GM19238 (cell line): Measurements from ENCODE around the gene KYAT1.

Source experiments
- DNase-seq: peaks from one replicate; pipeline ENCODE4 v3.0.0; 2011; ENCODE audit warnings: low spot score; ENCODE audit not compliant: insufficient read length

KYAT1 gene

DNA sequence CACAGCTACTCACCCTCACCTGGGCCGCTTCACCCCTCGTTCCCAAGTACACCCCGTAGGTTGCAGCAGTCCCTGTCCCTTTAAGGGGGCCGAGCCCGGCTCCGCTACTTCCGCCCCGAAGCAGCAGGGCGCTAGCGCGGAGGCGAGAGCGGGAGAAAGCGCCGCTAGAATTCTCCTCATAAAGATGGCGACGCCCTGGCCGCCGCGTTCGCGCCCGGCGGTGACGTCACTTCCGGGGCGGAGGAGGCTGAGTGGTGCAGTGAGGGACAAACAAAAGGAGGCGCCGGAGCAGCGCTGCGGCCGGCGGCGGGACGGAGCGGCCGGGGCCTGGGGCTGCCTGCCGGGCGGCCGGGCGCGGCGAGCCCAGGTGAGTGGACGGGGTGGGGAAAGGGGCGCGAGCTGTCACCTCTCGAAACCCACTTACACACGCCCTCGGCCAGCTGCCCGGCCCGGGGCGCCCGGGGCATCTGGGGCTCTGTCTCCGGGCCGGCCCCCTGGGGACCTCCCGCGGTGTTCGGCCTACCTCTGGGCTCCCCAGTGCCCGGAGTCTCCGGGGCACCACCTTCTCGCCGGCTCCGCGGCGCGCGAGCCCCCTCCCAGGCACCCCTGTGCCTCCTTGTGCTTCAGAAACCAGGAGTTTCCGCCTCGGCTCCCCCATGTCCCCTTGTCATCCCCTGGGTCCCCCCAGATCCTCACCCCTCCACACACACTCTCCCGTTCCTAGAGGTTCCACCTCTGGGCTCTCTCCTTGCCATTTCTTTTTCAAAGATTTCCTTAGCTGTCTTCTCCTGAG lies at the start of gene KYAT1, which contains the start of gene LRRC8A:
TSS of gene KYAT1 (minus strand) at position 67 of the 793 bp plus-strand sequence. CDS start 36,545 bp downstream, outside the sequence.
TSS of gene LRRC8A (plus strand) at position 250 of the 793 bp plus-strand sequence. CDS start 25,032 bp downstream, outside the sequence.
- DNase-seq = peak; percentile 97

DNA sequence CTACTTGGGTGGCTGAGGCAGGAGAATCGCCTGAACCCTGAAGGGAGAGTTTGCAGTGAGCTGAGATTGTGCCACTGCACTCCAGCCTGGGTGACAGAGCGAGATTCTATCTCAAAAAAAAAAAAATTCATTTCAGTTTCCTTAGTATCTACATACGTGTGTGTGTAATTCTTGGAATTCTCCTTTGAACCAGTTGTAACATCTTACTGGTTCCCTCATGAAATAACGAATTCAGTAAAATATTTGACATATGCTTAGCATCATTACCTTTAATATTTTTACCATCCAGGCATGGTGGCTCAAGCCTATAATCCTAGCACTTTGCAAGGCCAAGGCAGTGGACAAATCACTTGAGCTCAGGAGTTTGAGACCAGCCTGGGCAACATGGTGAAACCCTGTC lies 47.8 kb upstream of the KYAT1 start:
- DNase-seq = no peak

DNA sequence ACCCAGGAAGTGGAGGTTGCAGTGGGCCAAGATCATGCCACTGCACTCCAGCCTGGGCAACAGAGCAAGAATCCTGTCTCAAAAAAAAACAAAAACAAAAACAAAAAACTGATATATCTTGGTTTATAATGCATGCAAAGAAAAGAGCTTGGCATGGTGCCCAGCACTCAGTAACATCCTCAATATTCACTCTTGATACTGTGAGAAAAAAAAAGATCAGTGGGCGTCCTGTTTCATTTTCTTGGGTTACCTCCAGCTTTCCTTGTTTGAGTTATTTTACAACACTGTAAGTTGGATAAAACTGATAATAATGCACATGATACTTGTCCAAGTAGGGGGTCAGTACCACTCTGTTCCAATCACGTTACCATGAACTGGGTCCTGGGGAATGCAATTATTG lies 46.9 kb upstream of the KYAT1 start:
- no peak for DNase-seq

DNA sequence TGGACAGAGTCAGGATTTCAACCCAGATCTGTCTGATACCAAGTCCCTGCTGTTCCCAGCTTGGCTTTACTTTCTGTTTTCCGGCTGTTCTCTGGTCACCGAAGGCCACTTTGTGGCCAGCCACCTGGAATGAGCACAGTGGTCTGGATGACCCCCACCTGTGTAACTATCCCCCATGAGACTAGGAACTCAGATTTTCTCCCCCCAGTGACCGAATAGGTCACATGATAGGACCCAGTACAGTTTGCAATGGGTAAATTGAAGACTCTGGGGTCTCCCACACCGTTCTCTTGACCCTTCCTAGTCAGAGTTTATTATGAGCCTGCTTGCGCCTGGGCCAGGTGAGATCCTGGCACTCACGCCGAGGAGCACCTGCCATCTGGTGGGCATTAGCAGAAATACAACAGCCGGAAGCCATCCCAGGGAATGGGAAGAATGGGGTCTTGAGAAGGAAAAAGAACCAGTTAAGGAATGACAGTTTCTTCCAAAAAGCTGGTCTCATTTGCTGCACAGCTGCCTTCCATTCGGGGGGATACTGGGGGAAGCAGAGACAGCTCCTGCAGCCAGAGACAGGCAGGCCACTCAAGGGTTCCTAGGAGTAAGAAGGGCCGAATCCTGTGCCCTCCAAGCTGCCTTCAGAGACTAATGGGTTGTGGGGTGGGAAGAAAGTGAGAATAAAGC lies 46.1 kb upstream of the KYAT1 start:
- DNase-seq = peak; percentile 60

DNA sequence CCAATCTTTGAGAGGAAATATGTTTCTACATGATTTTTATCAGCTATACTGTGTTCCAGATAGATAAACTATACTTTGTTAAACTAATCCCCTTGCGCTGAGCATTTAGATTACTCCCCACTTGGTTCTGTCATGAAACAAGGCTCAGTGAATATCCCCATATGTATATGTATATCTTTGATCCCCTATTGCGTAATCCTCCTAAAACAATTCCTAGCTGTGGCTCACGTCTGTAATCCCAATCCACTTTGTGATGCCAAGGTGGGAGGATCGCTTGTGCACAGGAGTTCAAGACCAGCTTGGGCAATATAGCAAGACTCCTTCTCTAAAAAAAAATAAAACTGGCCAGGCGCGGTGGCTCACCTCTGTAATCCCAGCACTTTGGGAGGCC lies 41.7 kb upstream of the KYAT1 start:
- no peak for DNase-seq

DNA sequence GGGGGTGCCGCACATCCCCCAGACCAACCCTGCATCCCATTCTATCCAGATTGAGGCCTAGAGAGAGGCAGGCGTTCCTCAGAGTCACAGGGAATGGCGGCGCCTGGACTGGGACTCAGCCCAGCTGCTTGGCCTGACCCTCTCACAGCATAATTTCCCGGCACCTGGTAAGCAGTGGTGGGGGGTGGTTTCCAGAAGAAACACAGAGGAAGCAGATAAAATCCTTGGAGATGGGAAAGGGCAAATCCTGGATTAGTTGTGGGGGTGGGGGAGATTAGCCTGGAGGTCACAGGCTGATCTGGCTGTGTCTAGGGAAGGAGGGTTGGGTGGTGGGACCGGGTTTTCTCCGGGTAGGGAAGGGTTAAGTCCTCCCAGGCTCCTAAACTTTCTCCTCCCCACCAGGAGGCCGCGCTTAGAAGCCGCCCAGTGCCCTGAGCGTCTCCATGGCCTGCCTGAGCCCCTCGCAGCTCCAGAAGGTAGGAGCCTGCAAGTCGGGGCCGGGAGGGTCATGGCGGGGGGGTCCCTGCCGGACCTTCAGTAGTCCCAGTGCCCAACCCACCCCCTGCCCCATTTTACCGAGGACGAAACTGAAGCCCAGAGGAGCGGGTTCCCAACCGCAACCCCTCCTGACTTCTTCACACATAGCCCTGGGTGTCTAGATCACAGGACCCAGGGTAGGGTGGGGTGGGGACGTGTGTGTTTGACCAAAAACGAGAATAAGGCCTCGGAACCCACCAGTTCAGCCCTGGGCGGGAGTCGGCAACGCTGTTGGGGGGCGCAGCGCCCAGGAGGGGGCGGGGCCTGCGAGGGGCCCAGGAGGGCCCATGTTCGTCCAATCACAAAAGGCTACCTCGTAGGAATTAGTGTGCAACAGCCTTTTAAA lies 40.4 kb upstream of the KYAT1 start:
- DNase-seq = no peak

DNA sequence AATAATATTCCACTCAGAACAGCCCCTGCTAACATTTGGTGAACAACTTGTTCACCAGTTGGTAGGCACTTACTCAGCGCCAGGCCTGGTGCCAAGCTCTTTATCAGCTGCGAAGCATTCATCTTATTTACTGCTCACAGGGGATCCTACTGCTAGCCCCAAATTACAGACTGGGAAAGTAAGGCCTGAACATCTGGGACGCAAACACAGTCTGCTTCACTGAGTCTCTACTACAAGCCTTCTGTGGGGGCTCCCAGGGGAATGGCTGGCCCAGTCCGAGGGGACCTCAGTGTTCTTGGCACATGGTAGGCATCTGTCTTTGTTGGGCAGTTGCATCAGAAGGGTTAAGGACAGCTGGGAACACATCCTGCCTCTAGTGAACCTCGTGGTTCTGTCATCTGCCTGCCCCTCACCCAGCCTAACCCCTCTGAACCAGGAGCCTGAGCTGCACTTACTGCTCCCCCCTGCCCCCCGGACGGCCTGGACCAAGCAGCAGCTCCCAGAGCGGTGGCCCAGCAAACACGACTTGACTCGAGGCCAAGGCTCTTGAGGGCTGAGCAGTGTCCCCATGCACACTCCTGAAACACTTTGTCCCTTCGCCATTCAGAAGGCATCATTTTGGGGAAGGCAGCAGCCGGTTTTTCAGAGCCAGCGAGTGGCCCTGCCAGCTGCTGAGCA lies 38.8 kb upstream of the KYAT1 start, which contains the start of gene PHYHD1:
TSS of gene PHYHD1 (plus strand) at position 602 of the 678 bp plus-strand sequence. CDS start 1,342 bp downstream, outside the sequence.
- DNase-seq = no peak

DNA sequence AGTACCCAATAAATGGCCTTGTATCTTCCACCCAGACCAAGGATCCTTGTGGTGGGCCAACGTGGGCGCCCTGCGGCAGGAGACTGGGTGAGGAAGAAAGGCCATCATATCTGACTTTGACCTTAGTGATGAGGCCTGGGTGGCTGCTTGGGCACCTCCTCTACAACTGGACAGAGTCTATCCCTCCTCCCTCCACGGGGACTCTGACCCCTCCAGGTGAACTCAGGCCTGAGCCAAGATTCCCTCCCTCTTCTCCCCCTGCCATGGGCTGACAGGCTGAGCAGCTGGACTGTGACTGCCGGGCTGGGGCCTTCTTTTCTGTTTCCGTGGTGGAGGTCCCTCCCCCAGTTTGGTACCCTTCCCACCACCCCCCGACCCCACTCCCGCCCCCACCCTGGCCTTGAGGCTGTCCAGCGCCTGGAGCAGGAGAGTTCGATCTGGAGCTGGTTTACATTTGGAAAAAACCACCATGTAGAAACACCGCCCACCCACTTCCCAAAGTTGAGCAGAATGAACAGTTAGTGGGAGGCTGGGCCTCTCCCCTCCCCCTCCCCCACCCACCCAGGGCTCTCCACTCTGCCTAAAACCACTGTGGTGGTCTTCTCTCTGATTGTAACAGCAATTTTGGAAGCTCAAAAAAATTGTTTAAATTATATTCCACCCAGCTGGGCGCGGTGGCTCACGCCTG lies 37.8 kb upstream of the KYAT1 start:
- DNase-seq = no peak

DNA sequence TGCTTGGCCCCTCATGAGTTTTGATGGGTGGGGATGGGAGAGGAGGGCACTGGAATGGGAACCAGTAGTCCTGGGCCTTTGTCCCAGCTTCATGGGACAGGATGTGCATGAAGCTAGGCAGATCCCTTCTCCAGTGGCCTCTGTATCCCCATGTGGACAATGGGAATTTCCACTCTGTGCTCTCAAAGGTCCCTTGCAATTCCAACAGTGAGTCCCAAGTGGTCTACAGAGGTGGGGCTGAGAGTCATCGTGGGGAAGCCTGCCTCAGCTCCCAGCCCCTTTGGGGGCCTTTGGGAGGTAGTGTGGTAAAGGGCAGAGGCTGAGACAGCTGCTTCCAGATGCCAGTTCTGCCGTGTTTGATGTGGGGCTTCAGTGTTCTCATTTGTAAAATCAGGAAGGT lies 37.2 kb upstream of the KYAT1 start:
- no peak for DNase-seq

DNA sequence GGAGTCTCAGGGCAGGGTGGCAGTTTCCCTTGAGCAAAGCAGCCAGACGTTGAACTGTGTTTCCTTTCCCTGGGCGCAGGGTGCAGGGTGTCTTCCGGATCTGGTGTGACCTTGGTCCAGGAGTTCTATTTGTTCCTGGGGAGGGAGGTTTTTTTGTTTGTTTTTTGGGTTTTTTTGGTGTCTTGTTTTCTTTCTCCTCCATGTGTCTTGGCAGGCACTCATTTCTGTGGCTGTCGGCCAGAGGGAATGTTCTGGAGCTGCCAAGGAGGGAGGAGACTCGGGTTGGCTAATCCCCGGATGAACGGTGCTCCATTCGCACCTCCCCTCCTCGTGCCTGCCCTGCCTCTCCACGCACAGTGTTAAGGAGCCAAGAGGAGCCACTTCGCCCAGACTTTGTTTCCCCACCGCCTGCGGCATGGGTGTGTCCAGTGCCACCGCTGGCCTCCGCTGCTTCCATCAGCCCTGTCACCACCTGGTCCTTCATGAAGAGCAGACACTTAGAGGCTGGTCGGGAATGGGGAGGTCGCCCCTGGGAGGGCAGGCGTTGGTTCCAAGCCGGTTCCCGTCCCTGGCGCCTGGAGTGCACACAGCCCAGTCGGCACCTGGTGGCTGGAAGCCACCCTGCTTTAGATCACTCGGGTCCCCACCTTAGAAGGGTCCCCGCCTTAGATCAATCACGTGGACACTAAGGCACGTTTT lies 35.5 kb upstream of the KYAT1 start:
- no peak for DNase-seq

DNA sequence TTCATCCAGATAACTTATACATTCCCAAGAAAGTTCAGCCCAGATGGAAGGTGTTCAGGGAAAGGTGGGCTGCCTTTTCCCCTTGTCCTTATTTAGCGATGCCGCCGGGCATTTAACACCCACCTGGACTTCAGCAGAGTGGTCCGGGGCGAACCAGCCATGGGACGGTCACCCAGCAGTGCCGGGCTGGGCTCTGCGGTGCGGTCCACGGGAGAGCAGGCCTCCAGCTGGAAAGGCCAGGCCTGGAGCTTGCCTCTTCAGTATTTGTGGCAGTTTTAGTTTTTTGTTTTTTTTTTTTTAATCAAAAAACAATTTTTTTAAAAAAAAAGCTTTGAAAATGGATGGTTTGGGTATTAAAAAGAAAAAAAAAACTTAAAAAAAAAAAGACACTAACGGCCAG lies 35.0 kb upstream of the KYAT1 start:
- DNase-seq = no peak

DNA sequence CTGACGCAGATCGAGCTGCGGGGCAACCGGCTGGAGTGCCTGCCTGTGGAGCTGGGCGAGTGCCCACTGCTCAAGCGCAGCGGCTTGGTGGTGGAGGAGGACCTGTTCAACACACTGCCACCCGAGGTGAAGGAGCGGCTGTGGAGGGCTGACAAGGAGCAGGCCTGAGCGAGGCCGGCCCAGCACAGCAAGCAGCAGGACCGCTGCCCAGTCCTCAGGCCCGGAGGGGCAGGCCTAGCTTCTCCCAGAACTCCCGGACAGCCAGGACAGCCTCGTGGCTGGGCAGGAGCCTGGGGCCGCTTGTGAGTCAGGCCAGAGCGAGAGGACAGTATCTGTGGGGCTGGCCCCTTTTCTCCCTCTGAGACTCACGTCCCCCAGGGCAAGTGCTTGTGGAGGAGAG lies 34.5 kb upstream of the KYAT1 start:
- DNase-seq = no peak

DNA sequence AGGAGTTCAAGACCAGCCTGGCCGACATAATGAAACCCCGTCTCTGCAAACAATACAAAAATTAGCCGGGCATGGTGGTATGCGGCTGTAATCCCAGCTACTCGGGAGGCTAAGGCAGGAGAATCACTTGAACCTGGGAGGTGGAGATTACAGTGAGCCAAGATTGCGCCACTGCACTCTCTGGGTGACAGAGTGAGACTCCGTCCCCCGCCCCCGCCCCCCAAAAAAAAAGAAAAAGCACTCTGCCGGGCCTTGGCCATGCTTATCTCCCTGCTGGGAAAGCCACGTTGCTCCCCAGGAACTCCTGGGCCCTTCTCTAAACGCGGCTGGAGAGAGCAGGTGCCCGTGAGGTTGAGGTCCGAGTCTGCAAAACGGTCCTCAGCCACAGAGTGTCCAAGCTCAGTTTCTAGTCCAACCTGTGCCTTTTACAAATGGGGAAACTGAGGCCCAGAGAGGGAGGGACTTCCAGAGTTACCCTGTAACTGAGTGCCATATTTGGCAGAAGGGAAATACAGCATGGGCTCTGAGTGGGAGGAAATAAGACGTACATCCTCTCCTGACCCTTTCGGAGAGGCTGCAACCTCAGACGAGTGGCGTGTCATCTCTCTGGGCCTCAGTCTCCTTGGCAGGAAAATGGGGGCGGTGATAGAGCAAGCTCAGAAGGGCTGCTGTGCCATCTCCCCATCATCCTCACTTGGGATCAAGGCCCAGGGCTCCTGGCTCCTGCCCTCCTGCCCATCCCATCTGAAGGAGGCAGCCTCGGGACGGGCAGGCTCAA lies 32.4 kb upstream of the KYAT1 start:
- DNase-seq = no peak

DNA sequence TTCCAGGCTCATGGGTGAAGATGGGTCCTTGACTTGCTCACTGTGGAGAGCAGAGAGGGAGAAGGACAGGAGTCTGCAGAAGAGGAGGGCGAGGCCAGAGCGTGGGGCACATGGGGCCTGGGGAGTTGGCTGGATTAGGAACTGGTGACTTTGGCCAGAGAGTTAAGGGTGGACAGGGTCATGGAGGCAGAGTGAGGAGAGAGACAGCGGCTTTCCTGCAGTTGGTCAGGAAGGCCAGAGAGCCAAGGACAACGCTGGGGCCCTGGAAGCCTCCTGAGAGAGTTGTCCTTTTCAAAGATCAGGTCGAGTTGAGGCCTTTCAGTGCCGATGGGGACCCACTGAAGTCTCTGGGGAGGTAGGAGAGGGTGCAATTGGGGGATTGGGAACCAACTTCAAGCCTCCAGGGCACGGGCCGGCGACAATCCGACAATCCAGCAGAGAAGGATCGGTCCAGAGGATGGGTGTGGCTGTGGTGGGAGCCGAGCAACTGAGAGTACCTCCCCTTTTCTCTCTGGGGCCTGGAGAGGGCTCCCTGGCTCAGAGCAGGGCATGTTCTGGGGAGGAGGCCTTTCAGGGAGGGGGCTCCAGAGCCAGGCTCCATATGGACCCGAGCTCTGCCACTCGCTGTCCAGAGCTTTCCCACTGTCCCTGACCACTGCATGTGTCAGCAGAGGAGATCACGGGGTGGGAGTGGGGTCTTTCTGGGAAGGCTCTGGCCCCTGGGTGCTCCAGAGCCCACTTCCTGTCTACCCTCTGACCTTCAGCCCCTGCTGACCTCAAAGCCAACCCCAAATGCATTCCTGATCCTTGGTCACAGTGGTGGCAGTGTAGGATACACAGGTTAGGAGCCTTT lies 31.5 kb upstream of the KYAT1 start:
- DNase-seq = no peak

DNA sequence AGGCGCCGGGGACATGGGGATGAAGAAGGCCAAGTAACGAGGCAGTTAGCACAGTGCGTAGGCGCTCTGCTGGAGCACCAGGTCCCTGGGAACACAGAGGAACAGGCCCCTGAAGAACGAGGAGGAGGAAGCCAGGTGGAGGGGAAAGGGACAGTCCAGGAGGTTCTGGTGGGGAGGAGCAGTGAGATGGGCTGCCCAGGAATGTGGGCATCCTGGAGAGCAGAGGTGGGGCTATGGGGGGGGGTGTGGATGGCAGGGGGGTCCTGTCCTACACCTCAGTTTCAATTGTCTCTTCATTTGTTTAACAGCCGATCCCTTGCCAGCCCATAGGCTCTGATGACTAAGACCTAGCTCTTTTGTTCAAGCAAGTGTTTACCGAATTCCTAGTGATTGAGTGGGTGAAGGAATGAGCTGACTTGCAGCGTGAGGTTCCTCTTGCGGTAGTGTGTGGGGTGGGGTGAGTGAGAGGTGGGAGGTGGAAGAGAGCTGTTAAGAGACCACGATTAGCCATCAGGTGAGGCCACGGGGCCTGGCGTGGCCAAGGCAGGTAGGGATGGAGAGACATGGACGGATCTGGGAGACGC lies 30.6 kb upstream of the KYAT1 start:
- DNase-seq = no peak

DNA sequence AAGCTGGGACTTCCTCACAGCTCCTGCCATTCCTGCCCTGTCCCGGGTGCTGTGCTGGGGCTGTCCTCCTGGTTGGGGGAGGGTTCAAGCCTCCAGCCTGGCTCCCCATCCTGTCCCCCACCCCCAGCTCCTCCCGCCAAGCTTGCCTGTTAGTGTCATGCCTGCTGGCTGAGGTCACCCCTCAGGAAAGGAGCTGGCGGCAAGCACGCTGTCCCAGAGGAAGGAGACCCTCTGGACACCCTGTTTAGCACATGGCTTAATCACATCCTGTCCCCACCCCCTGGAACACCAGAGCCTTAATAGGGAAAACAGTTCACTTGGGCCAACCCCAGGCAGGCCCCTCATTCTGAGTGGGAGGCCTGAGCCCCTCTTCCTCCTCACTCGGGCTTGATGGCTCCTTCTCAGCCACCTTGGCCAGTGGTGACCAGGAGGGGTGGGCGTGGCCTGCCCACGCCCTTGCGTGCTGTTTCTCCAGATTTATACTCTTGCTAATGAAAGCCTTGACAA lies 29.8 kb upstream of the KYAT1 start:
- DNase-seq = no peak

DNA sequence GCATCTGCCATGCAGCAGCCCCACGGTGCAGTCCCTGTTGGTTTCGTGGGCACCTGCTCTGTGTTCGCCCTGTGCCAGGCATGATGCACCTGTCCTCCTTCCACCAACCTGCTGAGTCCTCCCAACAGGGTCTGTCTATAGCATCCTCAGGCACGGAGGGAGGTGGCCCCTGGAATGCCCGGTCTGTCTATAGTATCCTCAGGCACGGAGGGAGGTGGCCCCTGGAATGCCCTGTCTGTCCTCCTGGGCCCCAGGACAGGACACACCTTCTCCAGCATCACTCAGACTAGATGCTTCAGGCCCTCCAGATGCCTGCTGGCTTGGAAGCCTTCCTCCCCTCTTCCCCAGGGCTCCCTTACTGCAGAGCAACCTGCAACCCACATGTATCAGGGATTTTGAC lies 29.2 kb upstream of the KYAT1 start:
- DNase-seq = no peak

DNA sequence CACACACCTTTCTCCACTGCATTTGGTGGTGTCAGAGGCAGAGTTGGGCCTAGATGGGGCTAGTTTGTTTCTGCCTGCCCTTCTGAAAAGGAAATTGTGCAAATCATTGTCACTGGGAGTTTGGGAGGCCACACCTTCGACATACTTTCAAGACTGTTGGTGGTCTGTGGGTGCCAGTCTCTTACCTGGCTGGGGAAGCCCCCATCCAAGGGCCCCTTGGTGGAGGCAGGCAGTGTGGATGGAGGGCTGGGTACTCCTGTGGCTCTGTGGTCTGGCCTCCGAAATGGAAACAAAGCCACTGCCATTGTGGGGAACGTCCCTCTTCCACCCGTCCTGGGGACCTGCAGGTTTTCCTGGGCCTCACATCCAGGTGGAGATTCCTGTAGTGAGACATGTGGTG lies 28.1 kb upstream of the KYAT1 start:
- DNase-seq = no peak
